ENCODE measurements around the gene PIAS4. TPM values are rescaled to one million over a fixed set of nuclear protein-coding genes. Genes with fewer than 3 reads are reported as not detected.

PIAS4 gene
- total RNA-seq, 1 donor from 2014 or later, result 48.0 TPM

GRCh38 chr19:4064496-4065260 is 57.1 kb downstream of the PIAS4 start:
- H3K4me3 Mint-ChIP-seq, result peak overlapping the region; percentile 72

DNA sequence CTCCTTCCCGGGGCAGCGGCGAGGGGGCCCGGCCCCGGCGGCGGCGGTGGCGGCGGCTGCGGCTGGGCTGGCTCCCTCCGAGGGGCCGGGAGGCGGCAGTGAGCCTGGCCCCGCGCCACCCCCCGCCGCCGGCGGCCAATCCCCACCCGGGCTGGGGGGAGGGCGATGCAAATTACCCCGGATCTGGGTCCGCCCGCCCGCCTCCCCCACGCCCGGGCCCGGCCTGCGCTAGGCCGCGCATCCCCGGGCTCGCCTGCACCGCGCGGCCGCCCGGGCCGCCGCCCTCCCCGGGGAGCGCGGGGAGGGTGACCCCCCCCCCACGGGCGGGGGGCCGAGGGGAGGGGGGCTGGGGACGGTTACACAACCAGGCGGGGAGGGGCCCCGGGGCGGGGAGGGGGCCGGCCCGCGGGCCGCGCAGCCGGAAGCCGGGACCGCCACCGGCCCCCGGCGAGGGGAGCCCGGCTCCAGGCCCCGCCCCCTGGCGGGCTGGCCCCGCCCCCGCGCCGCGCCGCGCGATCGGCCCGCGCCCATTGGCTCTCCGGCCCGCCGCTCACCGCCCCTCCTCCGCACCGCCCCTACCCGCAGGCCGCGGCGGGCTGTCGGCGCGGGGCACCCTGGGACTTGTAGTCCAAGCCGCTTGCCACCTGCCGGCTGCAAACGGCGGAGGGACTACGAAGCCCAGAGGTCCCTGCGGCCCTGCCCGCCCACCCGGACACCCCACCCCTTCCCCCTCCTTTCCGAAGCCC is 58.1 kb downstream of the PIAS4 start:
- Mint-ChIP-seq H3K9me3 (no peaks in the 10 kb centered on the region), H3K27me3 (ENCODE audit: low read depth) (peaks cover 5% of the 10 kb centered on the region), H3K4me1 (peaks cover 20% of the 10 kb centered on the region), H3K27ac (no peak overlapping the region), H3K36me3 (no peaks in the 10 kb centered on the region), H3K4me3 (peak overlapping the region; percentile 60)
- no peak for TF ChIP-seq CTCF (IDR thresholded peaks at IDR 0.05; ENCODE audit: unreplicated experiment)
- peak; percentile 98 for DNase-seq (ENCODE audit: low spot score in 2 of 2, unreplicated experiment in 2 of 2)

More at GRCh38 chr19:4064496-4065260, 57.1 kb downstream of the PIAS4 start:
- Mint-ChIP-seq H3K36me3 (no peaks in the 10 kb centered on the region), H3K9me3 (no peaks in the 10 kb centered on the region), H3K27ac (no peak overlapping the region), H3K4me1 (peaks cover 20% of the 10 kb centered on the region), H3K27me3 (ENCODE audit: low read depth) (peaks cover 5% of the 10 kb centered on the region)
- no peak for TF ChIP-seq CTCF (IDR thresholded peaks at IDR 0.05; ENCODE audit: unreplicated experiment)
- peak in 1 of 2 experiments; percentile 57 for DNase-seq (ENCODE audit: low spot score in 2 of 2, unreplicated experiment in 2 of 2)

DNA sequence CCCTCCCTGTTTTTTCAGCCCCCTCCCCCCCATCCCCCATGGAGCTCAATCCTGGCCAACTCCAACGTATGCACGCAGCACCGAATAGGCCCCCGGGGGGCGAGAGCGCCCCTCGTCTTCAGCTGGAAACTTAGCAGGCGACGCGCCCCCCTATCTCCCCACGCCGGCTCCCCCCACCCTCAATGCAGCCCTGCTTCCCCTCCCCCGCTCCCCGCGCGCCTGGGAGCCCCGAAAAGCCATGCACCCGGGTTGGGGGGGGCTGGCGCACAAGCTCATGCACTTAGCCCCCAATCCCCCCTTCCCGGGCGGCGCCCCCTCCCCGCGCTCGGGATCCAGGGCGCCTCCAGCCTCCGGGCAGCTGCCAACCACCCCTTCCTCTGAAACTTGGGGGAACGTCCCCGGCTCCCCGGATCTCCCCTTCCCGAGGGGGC is 58.7 kb downstream of the PIAS4 start:
- TF ChIP-seq CTCF (IDR thresholded peaks at IDR 0.05; ENCODE audit: unreplicated experiment), result no peak
- peak overlapping the region; percentile 60 for H3K4me3 Mint-ChIP-seq
- no peaks in the 10 kb centered on the region for H3K36me3 Mint-ChIP-seq
- peaks cover 5% of the 10 kb centered on the region for H3K27me3 Mint-ChIP-seq (ENCODE audit: low read depth)
- peaks cover 20% of the 10 kb centered on the region for H3K4me1 Mint-ChIP-seq
- H3K9me3 Mint-ChIP-seq, result no peaks in the 10 kb centered on the region
- H3K27ac Mint-ChIP-seq, result no peak overlapping the region
- peak in 1 of 2 experiments; percentile 73 for DNase-seq (ENCODE audit: low spot score in 2 of 2, unreplicated experiment in 2 of 2)

- Mint-ChIP-seq H3K4me1 (peaks cover 20% of the 10 kb centered on the region), H3K36me3 (no peaks in the 10 kb centered on the region), H3K27me3 (ENCODE audit: low read depth) (peaks cover 5% of the 10 kb centered on the region), H3K4me3 (peak within 1 kb of the TSS; percentile 71), H3K9me3 (no peaks in the 10 kb centered on the region), H3K27ac (no peak within 1 kb of the TSS)
- no peak for TF ChIP-seq CTCF (IDR thresholded peaks at IDR 0.05; ENCODE audit: unreplicated experiment)
- peak in 1 of 2 experiments; percentile 76 for DNase-seq (ENCODE audit: low spot score in 2 of 2, unreplicated experiment in 2 of 2)
Observed at GRCh38 chr19:4066682-4067395, 59.3 kb downstream of the PIAS4 start, which contains the start of gene ZBTB7A. ZBTB7A (minus strand) TSS chr19:4066899; CDS start chr19:4055232, 11,667 bp downstream.

DNA sequence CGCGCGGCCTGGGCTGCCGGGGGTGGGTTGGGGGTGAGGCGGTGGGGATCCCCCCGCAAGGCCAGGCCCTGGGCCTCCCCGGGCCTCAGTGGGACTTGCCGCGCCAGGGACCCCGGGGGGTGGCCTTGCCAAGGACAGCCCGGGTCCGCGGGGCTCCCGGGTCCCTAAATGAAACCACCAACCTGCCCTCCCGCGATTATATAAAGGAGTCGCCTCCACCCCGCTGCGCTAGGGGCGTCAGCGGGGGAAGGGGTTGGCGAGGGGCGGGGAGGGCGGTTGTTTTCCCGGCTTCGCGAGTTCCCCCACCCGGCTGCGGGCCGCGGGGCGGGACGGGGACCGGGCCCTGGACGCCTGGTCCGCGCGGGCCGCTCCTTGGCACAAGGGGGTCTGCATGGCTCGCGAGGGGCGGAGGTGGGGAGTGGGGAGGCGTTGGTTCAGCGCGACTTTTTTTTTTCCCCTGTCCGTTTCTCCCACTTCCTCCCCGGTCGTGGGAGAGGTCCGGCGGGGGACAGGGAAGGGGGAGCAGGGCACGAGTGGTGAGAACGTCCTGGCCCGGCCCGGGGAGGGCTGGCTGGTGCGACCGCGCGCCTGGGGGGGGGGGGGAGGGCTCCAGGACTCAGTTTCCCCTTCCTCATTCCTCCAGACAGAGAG is 60.0 kb downstream of the PIAS4 start:
- Mint-ChIP-seq H3K9me3 (no peaks in the 10 kb centered on the region), H3K27ac (no peak overlapping the region), H3K4me1 (peaks cover 13% of the 10 kb centered on the region), H3K4me3 (peak overlapping the region; percentile 68), H3K36me3 (no peaks in the 10 kb centered on the region), H3K27me3 (ENCODE audit: low read depth) (peaks cover 5% of the 10 kb centered on the region)
- TF ChIP-seq CTCF (IDR thresholded peaks at IDR 0.05; ENCODE audit: unreplicated experiment), result no peak
- DNase-seq (ENCODE audit: low spot score in 2 of 2, unreplicated experiment in 2 of 2), result no peak
